Gastrocnemius medialis (tissue), 4 donors: ENCODE measurements around the gene CEMP1. TPM values are rescaled to one million over a fixed set of nuclear protein-coding genes. Genes with fewer than 3 reads are reported as not detected.

Experiments used
- ATAC-seq, 2 donors: fragments of 150-250 bp; one replicate each; pipeline ENCODE4 v1.9.1; 2016
- DNase-seq, 2 donors: peaks; one replicate each; pipeline ENCODE4 v3.0.0-alpha.2; 2019
- H3K27ac ChIP-seq, 4 donors: fragments of 200-600 bp; sonication (generic); 1 replicate in 1 of 4; 2 replicates in 3 of 4; pipeline ENCODE4 v1.5.1; 2016 to 2018; ENCODE audit warnings: mild to moderate bottlenecking in 2 of 4, moderate library complexity in 1 of 4
- H3K27me3 ChIP-seq, 3 donors: fragments of 200-600 bp; sonication (generic) in 2 of 3; 1 replicate in 1 of 3; 2 replicates in 2 of 3; pipeline versions ENCODE4 v1.5.1 to v1.6.0; 2016 to 2019; ENCODE audit warnings: mild to moderate bottlenecking in 1 of 3, moderate library complexity in 1 of 3
- H3K36me3 ChIP-seq, 2 donors: fragments of 200-600 bp; sonication (generic) in 1 of 2; one replicate each; pipeline ENCODE4 v1.5.1; 2017 to 2018
- H3K4me1 ChIP-seq, 2 donors: fragments of 200-600 bp; sonication (generic) in 1 of 2; one replicate each; pipeline ENCODE4 v1.5.1; 2016 to 2017; ENCODE audit warnings: mild to moderate bottlenecking in 2 of 2
- H3K4me3 ChIP-seq, 4 donors: fragments of 200-600 bp; sonication (generic) in 3 of 4; 1 replicate in 1 of 4; 2 replicates in 3 of 4; pipeline ENCODE4 v1.5.1; 2016 to 2019; ENCODE audit warnings: mild to moderate bottlenecking in 2 of 4
- H3K9me3 ChIP-seq, 3 donors: fragments of 200-600 bp; sonication (generic) in 2 of 3; 1 replicate in 1 of 3; 2 replicates in 2 of 3; pipeline ENCODE4 v1.5.1; 2016 to 2019
- POLR2A ChIP-seq, 2 donors: fragments of 450-650 bp; IDR thresholded peaks; one replicate each; pipeline ENCODE4 v1.6.1; 2017; ENCODE audit warnings: antibody characterized with exemption in 2 of 2, mild to moderate bottlenecking in 2 of 2, moderate library complexity in 2 of 2
- in situ Hi-C, 4 donors: fragments of 200-750 bp; cut with MboI; loops; one replicate each; pipeline versions ENCODE4 v1.15.0 to v1.8.0; 2017; ENCODE audit warnings: low sequenced_read_pairs in 4 of 4
- intact Hi-C: fragments of 100-400 bp; cut with DNase I; formaldehyde crosslinking; loops from one replicate; pipeline ENCODE4 v1.15.1; 2023; ENCODE audit warnings: low total_unique reads
- microRNA counts, 2 donors: library from miRNA; unstranded; fragments of <30 nt; microRNA quantifications; one replicate each; lab custom pipeline; 2016
- microRNA-seq, 2 donors: library from miRNA; unstranded; fragments of <30 nt; microRNA quantifications; one replicate each; pipeline ENCODE4, GENCODE V29; 2016; ENCODE audit warnings: borderline replicate concordance in 2 of 2
- total RNA-seq, 4 donors: library from RNA; depleted of rRNA; stranded (reverse); fragments of >200 nt; gene quantifications; one replicate each; pipeline versions ENCODE4 v1.1.0 to v1.2.3, GENCODE V29; 2016

Gene CEMP1
- total RNA-seq, 4 donors from 2014 or later = not detected

- intact Hi-C loops = loop anchor here (5.0 to 10.0 kb wide), 2 partner anchors 56 to 139 kb away; partner anchors contain the start of genes ABCA3 and CCNF
- H3K9me3 ChIP-seq = no peaks in the 10 kb centered on the region
- ATAC-seq = no peak
- no peaks in the 10 kb centered on the region for H3K36me3 ChIP-seq
- TF ChIP-seq POLR2A (IDR thresholded peaks at IDR 0.05) = no peak
- H3K4me3 ChIP-seq = no peak overlapping the region
- no peak overlapping the region for H3K27ac ChIP-seq
- DNase-seq = no peak
- no peaks in the 10 kb centered on the region for H3K27me3 ChIP-seq
- in situ Hi-C loops = loop anchor here in 1 of 4 donors (25.0 kb wide), 1 partner anchor 144 kb away; the partner anchor contains the start of gene ABCA3
- peaks cover 26 to 38% of the 10 kb centered on the region in 2 donors for H3K4me1 ChIP-seq
Observed at GRCh38 chr16:2480948-2481347, 50.3 kb downstream of the CEMP1 start.

MicroRNA genes within 50 kb of the gene (microRNA counts, 767-probe panel; counts per million panel counts)
- microRNA hsa-miR-3178 (lab: Ali Mortazavi, UCI) = 356 to 448 counts per million in 2 donors

Small RNA genes lying within 50 kb of the gene (microRNA-seq; reads per million reads assigned to microRNA genes)
- gene MIR3178 = 0 reads per million in 2 donors

Other genes with a start within 250 kb of the CEMP1 start
- gene ABCA3, start 190.7 kb downstream of the CEMP1 start, total RNA-seq = 10 to 100 TPM in 3 of 4 donors, 1 to 10 TPM in 1; 2.7 to 15.0 (median 10.9) TPM
- 1 to 10 TPM; 1.8 to 3.6 (median 2.4) TPM for gene CCNF, start 102.0 kb downstream of the CEMP1 start, total RNA-seq
- under 1 TPM in 2 of 4 donors, not detected in 2; 0.33 to 0.91 TPM for gene TEDC2, start 71.3 kb downstream of the CEMP1 start, total RNA-seq
- gene NTN3, start 60.1 kb downstream of the CEMP1 start, total RNA-seq = not detected
- 10 to 100 TPM in 2 of 4 donors, 1 to 10 TPM in 2; 8.7 to 14.8 (median 9.9) TPM for gene TBC1D24, start 56.3 kb downstream of the CEMP1 start, total RNA-seq
- 10 to 100 TPM; 22.1 to 84.2 (median 56.2) TPM for gene ATP6V0C, start 17.5 kb downstream of the CEMP1 start, total RNA-seq
- gene AMDHD2, start 11.0 kb downstream of the CEMP1 start, total RNA-seq = 10 to 100 TPM; 12.3 to 18.1 (median 13.7) TPM
- 10 to 100 TPM; 24.5 to 42.4 (median 34.7) TPM for gene PDPK1, start 6.6 kb upstream of the CEMP1 start, total RNA-seq
- 10 to 100 TPM; 13.6 to 23.8 (median 14.7) TPM for gene KCTD5, start 151.1 kb upstream of the CEMP1 start, total RNA-seq
- gene PRSS27, start 188.8 kb upstream of the CEMP1 start, total RNA-seq = under 1 TPM in 2 of 4 donors, not detected in 2; 0.49 to 0.55 TPM
- gene SRRM2, start 221.2 kb upstream of the CEMP1 start, total RNA-seq = 100 to 1,000 TPM; 151 to 205 (median 164) TPM
- gene ELOB, start 245.9 kb upstream of the CEMP1 start, total RNA-seq = 100 to 1,000 TPM; 216 to 970 (median 375) TPM